K562 (cell line): ENCODE data around the gene SIT1. TPM values are rescaled to one million over a fixed set of nuclear protein-coding genes. Genes with fewer than 3 reads are reported as not detected.

Experiments
- CTCFL ChIP-seq: IDR thresholded peaks from 2 replicates; pipeline ENCODE4 v1.6.1; 2011; ENCODE audit warnings: borderline replicate concordance, low read depth, mild to moderate bottlenecking, moderate library complexity, low read length; ENCODE audit not compliant: insufficient read depth, poor library complexity, severe bottlenecking
- EGR1 ChIP-seq: fragments of 450-650 bp; conservative IDR thresholded peaks from 2 replicates; pipeline ENCODE4 v1.6.1; 2017; ENCODE audit warnings: mild to moderate bottlenecking
- HNRNPH1 ChIP-seq: fragments of 200-400 bp; formaldehyde crosslinking; optimal IDR thresholded peaks from 2 replicates; pipeline ENCODE3; 2017; ENCODE audit warnings: low read depth, mild to moderate bottlenecking, low read length, moderate library complexity
- MCM5 ChIP-seq: fragments of 450-650 bp; IDR thresholded peaks from 2 replicates; pipeline ENCODE4 v1.6.1; 2016; ENCODE audit warnings: low read depth
- MGA ChIP-seq: fragments of 450-650 bp; IDR thresholded peaks from 2 replicates; pipeline ENCODE4 v1.6.1; 2016; ENCODE audit warnings: mild to moderate bottlenecking, moderate library complexity
- PCBP1 ChIP-seq: fragments of 200-400 bp; formaldehyde crosslinking; IDR thresholded peaks from 2 replicates; pipeline ENCODE4 v1.6.1; 2018; ENCODE audit warnings: mild to moderate bottlenecking, low read depth, low read length; ENCODE audit not compliant: poor library complexity, severe bottlenecking
- PHF8 ChIP-seq: fragments of 200-600 bp; sonication (generic); IDR thresholded peaks from 2 replicates; pipeline ENCODE4 v1.6.1; 2012; ENCODE audit warnings: mixed run types, mild to moderate bottlenecking, inconsistent platforms, low read length, moderate library complexity, borderline replicate concordance
- POLR2A ChIP-seq: fragments of 450-650 bp; conservative IDR thresholded peaks from 2 replicates; pipeline ENCODE4 v1.6.1; 2016
- SAFB2 ChIP-seq: fragments of 200-400 bp; formaldehyde crosslinking; IDR thresholded peaks from 2 replicates; pipeline ENCODE4 v1.6.1; 2018; ENCODE audit warnings: borderline replicate concordance, low read length, low read depth, moderate library complexity; ENCODE audit not compliant: severe bottlenecking
- TFAM ChIP-seq: fragments of 250-450 bp; sonication (Bioruptor Pico); conservative IDR thresholded peaks from 2 replicates; pipeline ENCODE4 v1.5.0; 2021; ENCODE audit warnings: mild to moderate bottlenecking, moderate library complexity
- XRCC4 ChIP-seq: IDR thresholded peaks from one replicate; pipeline ENCODE4 v1.6.1; 2011; ENCODE audit not compliant: insufficient read depth, insufficient read length; ENCODE audit errors: extremely low read depth
- ZNF121 ChIP-seq: sonication (generic); formaldehyde crosslinking; conservative IDR thresholded peaks from 2 replicates; pipeline ENCODE4 v1.8.0; 2022; ENCODE audit warnings: missing genetic modification reagents
- ZNF239 ChIP-seq: fragments of 250-450 bp; sonication (Bioruptor Pico); IDR thresholded peaks from 2 replicates; pipeline ENCODE4 v1.4.0; 2020; ENCODE audit warnings: mild to moderate bottlenecking
- polyA plus RNA-seq, 8 experiments: library from polyadenylated mRNA; depleted of rRNA in 4 of 8; stranded (reverse) in 5 of 8; unstranded in 3 of 8; fragments of >200 nt; fragmentation: Nextera tagmentation in 2 of 8; fragmentation: Illumina TruSeq in 1 of 8; extraction: Ambion mirVana in 2 of 8; extraction: Trizol in 1 of 8; gene quantifications; 2 replicates each; pipeline versions ENCODE4 v1.2.1 to v1.2.3, GENCODE V29; 2011 to 2014; ENCODE audit warnings: inconsistent platforms in 1 of 8, missing spikeins in 1 of 8
- total RNA-seq, 7 experiments: library from RNA; depleted of rRNA in 6 of 7; stranded (reverse); fragments of >200 nt in 6 of 7; fragmentation: Illumina TruSeq in 2 of 7; extraction: Trizol in 2 of 7; gene quantifications; 2 replicates each; pipeline versions ENCODE4 v1.2.1 to v1.2.3, GENCODE V29; 2011 to 2021; ENCODE audit warnings: low replicate concordance in 1 of 7

Gene SIT1
- total and polyA plus RNA-seq, 9 of the 15 experiments (the other 6 are each of a cell fraction or from before 2014, with no cell fraction given): not detected

GRCh38 chr9:35690614-35691333, 40.0 kb upstream of the SIT1 start (continued):
- TF ChIP-seq CTCFL (no peak), HNRNPH1 (no peak), ZNF239 (CRISPR knock-in tag) (no peak), SAFB2 (no peak), EGR1 (peak; percentile 26), POLR2A (peak; percentile 73), PCBP1 (no peak), MGA (0 out of 2 replicates have a peak, but pooled peaks have one; percentile 33), TFAM (CRISPR knock-in tag) (no peak), ZNF121 (no peak), PHF8 (peak; percentile 58; the same call in 1 of the 2 replicates), XRCC4 (no peak), MCM5 (no peak)
